ENCODE data around the gene REP15.
A peak's percentile ranks its signal among the peaks of the same experiment; 100 is the strongest.
"Not testable (repeated sequence)": the region's sequence is repeated elsewhere in the genome, so short reads cannot be mapped to it uniquely, and the experiment has no call there.

The REP15 gene

GRCh38 chr12:27696293-27696652, at the start of gene REP15:
Gene REP15 (plus strand): TSS chr12:27696447. CDS start chr12:27696563, 116 bp downstream.
- no peak for DNase-seq

- DNase-seq: no peak
Measured at GRCh38 chr12:27650011-27650410, 46.2 kb upstream of the REP15 start.

DNA sequence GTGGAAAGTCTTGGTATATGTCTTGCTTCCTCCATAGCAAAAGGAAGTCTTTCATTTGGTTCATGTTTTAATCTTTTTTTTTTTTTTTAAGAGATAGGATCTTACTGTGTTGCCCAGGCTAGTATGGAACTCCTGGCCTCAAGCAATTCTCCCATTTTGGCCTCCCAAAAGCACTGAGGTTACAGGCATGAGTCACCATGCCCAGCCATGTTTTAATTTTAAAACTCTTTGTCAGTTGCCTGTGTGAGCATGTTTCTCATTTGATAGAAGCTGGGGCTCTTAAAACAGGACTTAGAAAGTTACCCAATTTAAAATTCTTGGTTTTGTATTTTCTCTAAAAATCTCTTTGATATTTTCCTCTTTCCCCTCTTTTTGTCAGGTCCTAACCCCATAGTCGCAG, 45.0 kb upstream of the REP15 start:
- DNase-seq: peak; percentile 8

DNA sequence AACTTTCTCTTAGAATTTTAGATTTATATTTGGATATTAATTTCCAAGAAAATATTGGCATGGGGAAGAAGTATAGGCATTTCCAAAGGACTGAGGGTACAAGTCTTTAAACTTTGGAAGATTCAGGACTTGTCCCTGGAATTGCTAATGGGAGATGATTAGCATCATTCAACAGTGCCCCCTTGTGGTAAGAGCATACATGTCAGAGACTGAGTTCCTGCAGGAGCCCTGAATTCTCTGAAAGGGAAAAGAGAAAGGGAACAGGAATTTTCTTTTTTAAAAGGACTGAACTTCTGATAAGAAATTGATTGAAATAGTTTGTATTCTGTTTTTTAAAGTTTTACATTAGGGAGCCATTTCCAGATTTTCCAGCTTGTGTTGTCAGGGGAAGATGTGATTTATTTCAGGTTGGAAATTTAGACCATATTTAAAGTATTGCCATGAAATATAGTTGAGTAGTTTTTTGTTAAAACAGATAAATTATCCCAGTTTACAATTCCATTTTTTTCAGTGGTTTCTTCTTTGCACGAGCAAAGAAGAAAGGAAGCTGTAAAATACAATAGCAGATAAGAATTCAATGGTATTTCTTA, 44.0 kb upstream of the REP15 start:
- peak; percentile 76 for DNase-seq

GRCh38 chr12:27653661-27654060, 42.6 kb upstream of the REP15 start:
- DNase-seq: peak; percentile 57

- not testable (repeated sequence) for DNase-seq
Measured at GRCh38 chr12:27655476-27655875, 40.8 kb upstream of the REP15 start.

- no peak for DNase-seq
Measured at GRCh38 chr12:27657296-27657695, 39.0 kb upstream of the REP15 start.

DNA sequence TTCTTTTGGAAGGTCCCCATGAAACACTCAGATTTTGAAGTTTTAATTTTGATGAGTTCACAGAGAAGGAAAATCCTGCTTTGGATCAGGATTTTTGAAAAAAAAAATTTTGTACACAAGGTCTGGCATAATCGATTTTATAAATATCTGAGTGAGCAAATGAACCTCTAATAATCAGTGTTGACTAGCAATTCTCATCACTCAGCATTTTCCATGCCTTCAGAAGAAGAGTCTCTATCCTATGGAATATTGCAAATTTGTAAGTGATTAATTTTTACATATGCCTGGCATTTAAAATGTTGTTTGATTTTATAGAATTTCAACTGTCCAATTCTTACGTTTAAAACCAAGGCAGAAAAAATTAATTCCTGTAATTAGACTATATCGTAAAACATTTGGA, 30.5 kb upstream of the REP15 start:
- no peak for DNase-seq

GRCh38 chr12:27666510-27666909, 29.7 kb upstream of the REP15 start:
- no peak for DNase-seq

- no peak for DNase-seq
Measured at GRCh38 chr12:27667540-27667939, 28.7 kb upstream of the REP15 start.

DNA sequence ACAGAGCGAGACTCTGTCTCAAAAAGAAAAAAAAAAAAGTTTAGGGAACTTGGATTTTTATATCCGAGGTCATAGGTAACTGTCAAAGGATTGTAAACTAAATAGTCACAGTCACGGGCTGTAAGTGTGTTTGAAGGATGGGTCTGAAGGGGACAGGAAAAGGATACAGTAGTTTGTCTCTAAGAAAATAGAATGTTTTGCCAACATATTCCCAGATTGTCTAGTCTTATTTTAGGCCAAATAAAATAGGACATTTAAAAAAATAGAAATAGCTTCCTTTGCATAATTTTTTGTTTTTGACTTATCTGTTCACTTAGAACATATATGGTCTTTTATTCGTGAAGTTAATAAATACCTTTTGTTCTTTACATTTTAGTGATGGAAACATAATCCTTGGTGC, 24.2 kb upstream of the REP15 start:
- DNase-seq: no peak

- DNase-seq: no peak
Measured at GRCh38 chr12:27672643-27673042, 23.6 kb upstream of the REP15 start.

DNA sequence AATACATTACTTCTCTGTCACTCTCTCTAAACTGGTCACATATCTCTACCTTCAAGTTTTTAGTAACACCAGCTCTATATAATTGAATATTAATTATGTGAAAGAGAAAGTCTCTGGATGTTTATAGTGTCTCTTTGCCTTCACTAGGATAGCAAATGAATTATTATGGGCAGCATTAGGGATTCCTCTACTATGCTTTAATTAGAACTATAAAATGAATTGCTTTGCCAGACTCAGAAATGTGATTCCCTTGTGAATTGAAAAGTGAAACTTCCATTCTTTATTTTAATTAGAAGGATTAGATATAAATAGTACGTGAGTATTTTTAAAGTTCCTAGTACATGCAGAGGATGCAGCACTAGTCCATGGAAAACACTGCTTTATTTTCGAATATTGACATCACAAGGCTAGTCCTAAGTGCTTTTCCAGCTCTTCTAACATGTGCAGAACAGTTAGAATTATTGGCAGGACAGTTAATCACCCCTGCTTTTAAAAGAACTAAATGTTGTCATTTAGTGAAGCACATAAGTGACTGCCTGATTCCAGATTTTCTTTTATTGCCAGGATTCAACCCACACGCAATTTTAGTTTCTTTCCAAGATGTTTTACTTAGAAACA, 23.0 kb upstream of the REP15 start:
- no peak for DNase-seq

DNA sequence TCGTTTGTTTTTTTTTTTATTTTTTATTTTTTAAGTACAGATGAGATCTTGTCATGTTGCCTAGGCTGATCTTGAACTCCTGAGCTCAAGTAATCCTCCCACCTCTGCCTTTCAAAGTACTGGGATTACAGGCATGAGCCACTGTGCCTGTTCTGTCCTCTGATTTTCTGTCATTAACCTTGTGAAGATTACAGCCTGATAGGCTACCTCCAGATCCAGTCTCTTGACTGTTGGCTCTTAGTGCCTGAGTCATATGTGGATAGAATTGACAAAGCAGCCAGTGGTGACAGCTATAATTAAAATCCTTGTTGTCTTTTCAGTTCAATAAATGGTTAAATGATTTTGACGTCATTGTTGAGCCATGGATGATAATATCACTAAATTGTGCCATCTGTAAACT, 21.3 kb upstream of the REP15 start:
- no peak for DNase-seq

DNA sequence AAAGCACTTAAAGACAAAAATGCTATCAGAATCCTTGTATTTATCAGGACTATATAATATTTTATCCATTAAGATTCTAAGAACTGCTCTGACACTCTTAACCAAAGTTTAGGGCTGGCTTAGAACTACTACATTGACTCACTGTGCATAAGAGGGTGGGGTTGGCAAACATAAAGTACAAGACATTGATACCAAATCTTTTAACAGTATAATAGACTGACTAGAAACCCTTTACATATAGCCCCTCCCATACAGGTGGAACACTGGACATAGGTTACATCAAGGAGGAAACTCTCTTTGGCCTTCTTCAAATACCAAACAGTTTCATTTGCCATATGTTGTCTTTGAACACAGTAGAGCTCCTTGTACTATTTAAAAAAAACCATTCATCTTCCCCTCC, 15.6 kb upstream of the REP15 start:
- DNase-seq: no peak

DNA sequence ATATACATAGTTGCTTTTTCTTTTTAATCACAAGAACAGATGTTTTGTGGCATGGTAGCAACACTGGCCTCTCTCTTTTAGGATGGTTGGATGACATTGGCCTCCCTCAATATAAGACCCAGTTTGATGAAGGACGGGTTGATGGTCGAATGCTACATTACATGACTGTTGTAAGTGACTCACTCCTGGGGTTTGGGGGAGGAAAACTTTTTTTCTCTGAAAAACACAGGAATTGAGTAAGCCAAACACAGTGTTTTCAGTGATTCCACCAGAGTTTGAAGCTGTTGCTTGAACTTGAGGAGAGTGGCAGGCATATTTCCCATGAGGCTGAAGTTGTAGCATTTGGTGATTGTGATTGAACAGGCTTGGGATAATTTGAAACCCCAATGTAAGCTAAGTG, 13.7 kb upstream of the REP15 start:
- DNase-seq: no peak

GRCh38 chr12:27685274-27685673, 11.0 kb upstream of the REP15 start:
- no peak for DNase-seq

GRCh38 chr12:27686147-27686546, 10.1 kb upstream of the REP15 start:
- no peak for DNase-seq

DNA sequence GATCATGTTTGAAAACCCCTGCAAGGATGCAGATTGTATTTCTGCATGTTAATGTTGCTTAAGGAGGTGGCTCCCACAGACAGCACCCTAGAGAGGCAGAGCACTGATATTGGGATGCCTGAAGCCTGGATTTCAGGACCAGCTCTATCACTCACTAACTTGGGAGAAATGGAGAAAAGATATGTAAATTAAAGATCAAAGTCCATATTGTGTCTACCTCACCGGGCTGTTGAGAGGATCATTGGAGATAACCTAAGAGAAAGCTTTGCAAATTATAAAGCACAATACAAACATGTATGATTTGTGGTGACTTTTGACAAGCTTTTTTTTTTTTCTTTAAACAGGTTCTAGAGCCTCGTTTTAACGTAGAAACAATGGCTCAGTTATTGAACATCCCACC, 7.6 kb upstream of the REP15 start:
- DNase-seq: no peak

DNA sequence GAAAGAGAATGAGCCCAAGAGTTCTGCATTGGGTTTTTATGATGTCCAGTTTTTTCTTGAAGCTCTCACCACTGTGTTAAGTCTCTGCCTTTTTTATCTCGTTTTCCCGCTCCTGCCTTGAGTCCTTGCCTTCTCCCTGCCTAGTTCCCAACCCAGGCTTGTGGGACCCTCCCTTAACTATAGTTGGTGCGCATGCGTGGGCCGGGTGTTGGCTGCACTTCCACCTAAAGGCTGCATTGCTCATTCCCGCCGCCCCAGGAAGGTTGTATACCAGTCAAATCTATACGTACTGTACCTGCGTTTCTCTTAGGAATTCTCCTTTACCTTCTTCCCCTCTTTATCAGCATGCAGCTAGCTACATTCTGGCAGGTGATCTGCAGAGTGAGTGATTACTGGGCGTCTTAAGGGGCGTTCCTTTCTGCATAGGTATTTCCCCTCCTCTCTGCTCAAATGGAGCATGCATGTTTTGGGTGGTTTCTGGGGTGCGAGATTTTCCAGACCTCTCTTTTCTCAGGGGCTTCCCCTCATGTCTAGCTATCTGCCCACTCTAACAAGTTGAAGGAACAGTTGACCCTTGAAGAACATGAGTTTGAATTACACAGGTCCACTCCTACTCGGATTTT, 6.6 kb upstream of the REP15 start:
- DNase-seq: no peak

GRCh38 chr12:27693403-27693802, 2.8 kb upstream of the REP15 start:
- DNase-seq: no peak

GRCh38 chr12:27695556-27696292, 523 bp upstream of the REP15 start:
- DNase-seq: no peak

GRCh38 chr12:27696864-27697564, 767 bp downstream of the REP15 start:
- no peak for DNase-seq
